Measurements from ENCODE around the gene MAP3K6.
A peak's percentile ranks its signal among the peaks of the same experiment; 100 is the strongest.

The MAP3K6 gene

DNA sequence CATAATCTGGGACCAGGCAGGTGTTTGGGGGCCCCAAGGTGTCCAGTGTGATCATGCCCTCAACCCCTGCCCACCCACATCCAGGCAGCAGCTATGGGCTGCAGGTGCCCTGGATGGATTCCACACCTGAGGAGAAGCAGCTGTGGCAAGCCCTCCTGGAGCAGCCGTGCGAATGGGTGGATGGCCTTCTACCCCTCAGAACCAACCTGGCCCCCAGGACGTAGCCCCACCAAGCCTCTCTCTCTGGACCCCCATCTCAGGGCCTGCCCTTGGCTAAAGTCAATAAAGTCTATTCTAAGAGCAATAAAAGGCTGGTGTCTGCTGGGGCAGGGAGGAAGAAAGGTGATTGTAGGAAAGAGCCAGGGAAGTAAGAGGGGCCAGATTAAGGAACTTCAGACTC lies 13.1 kb downstream of the MAP3K6 start:
- DNase-seq, result no peak

DNA sequence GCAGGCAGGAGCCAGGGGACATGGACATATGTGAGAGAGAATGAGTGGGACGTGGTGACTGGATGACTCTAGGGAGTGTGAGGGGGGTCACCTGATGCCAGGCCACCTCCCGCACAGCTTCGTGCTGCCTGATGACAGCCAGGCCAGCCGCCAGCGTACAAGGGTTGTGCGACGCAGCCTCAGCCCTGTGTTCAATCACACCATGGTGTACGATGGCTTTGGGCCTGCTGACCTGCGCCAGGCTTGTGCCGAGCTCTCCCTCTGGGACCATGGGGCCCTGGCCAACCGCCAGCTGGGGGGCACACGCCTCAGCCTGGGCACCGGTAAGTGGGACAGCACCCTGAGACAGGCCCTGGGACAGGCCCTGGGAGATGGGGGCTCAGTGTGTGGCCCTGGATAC lies 13.6 kb downstream of the MAP3K6 start:
- DNase-seq, result no peak

DNA sequence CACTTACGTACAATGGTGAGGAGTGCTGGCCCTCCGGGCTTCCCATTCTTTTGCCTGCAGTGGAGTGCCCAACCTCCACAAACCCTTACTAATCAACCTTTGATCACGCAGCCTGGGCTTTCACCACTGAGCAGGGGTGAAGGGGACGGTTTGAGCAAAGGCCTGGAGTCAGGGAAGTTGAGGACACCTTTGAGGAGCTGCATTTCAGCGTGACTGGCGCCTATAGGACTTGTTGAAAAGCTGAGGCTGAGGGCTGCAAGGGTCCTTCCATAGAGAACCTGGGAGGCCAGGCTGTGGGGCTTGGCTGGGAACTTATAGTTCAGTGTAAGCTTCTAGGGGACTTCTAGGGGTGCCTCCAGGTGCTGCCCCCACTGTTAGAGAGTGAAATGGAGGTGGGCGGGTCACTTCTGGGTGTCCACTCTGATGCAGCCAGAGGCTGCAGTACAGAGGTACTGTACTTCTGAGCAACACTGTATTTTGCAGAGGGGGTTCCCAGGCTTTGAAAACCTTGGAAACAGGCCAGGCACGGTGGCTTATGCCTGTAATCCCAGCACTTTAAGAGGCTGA lies 15.1 kb downstream of the MAP3K6 start:
- DNase-seq, result no peak

DNA sequence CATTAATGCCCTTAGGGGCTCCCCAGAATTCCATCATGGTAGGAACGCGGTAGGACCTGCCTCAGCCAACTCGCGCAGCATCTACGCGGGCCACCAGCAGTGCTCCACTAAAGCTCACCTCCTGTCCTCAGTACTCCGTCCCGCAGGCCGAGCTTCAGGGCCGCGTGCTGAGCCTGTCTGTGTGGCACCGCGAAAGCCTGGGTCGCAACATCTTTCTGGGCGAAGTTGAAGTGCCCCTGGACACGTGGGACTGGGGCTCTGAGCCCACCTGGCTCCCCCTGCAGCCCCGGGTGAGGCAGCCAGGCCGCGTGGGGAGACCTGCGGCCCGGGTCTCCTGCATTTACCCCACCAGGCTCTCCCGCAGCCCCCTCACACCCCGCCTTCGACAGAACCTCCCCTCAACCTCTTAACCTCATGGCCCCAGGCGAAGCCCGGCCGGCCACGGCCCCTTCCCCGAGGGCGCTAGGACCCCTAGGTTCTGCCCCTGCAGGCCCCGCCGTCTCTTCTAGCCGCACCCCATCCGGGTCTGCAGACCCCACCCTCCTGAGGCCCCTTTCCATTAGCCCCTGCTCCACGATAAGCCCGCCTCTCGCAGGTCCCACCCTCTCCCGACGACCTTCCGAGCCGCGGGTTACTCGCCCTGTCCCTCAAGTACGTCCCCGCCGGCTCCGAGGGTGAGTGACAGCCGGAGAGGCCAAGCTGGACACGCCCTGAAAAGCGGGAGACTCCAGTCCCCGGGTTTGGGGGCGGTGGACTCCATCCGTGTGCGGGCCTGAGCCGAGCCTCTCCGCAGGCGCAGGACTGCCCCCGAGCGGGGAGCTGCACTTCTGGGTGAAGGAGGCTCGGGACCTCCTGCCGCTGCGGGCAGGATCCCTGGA lies 15.9 kb downstream of the MAP3K6 start:
- no peak for DNase-seq

DNA sequence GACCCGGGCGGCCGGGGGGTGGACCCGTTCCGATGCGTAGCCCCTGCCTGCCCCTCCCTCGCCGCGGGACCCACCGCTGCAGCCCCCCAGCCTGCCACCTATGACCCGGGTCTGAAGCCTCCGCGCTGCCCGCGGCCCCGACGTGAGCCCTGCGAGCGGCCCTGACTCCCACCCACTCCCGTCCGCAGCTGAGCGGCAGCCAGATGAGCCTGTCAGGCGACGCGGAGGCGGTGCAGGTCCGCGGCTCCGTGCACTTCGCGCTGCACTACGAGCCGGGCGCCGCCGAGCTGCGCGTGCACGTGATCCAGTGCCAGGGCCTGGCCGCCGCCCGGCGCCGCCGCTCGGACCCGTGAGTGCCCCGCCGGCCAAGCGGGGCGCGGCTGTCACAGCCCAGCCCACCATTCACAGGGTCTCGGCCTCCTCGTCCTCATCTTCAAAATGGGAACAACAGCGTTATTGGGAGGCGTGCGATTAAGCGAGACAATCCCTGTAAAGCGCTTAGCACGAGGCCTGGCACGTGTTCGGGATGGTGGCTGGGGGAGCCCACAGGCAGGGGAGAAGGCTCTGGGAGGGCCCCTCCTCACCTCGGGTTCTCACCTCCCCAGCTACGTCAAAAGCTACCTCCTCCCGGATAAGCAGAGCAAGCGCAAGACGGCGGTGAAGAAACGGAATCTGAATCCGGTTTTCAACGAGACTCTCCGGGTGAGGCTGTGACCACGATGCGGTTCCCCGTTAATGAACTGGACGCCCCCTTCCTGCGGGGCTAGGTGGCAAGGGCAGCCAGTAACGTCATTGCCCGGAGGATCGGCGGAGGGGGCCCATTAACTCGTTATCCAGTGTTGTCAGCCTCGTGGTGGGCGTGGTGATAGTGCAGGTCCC lies 16.7 kb downstream of the MAP3K6 start:
- DNase-seq, result no peak

DNA sequence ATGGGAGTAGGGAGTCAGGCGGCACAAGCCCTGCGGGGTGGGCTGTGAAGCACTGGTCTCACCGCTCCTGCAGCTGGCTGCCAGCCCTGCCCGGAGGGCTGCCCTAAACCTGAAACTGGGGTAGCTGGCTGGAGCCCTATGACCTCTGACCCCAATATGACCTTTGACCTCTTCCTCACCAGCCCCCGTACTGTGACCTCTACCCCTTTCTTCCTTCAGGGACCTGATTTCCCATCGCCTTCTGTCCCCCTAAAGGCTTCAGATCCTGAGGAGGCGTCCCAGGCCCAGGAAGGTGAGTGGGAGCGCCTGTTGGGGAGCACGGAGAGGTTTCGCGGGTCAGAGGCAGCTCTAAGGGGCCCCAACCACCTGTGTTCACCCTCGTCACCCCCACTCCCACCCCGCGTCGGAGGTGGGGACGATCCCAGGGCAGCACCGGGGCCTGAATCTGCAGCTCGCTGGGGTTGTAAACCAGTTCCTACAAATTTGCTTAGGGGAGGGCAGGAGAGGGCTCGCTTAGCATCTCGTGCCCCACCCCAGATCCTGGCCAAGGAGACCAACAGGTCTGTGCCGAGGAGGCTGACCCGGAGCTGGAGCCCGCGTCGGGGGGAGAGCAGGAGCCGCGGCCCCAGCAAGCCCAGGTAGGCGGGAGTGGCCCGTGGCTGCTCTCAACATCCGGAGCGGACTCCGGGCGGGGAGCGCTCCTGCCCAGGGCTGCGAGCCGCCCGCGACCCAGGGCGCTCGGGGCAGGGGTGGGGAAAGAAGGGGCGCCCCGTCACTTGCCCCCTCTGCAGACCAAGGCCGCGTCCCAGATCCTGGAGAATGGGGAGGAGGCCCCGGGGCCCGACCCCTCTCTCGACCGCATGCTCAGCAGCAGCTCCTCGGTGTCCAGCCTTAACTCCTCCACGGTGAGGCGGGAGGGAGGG lies 17.6 kb downstream of the MAP3K6 start:
- no peak for DNase-seq

DNA sequence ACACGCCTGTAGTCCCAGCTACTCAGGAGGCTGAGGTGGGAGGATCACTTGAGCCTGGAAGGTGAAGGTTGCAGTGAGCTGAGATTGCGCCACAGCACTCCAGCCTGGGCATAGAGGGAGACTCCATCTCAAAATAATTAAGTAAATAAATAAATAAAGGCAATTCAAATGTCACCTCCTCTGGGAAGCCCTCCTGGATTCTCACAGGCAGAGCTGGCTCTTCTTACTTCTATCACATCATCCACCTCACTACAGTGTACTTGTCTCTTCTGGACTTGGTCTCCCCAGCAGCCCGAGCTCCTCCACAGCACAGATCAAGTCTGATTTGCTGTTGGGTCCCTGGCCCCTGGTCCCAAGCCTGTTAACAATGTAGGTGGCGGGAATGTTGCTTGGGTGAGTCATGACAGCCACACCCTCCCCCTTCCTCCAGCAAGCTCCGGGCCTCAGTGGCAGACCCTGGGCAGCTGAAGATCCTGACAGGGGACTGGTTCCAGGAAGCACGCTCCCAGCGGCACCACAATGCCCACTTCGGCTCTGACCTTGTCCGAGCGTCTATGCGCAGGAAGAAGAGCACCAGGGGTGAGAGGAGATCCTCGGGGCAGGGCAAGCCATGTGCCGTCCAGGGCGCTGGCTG lies 19.7 kb downstream of the MAP3K6 start:
- no peak for DNase-seq

DNA sequence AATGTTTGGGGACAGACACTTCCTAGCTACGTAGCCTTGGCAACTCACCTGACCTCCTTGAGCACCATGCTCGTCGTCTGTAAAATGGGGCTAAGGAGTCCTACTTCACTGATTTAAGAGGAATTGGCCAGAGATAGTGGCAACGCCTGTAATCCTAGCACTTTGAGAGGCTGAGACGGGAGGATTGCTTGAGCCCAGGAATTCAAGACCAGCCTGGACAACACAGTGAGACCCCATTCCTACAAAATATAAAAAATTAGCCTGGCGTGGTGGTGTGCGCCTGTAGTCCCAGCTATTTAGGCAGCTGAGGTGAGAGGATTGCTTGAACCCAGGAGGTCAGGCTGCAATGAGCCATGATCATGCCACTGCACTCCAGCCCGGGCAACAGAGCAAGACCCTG lies 20.4 kb downstream of the MAP3K6 start:
- DNase-seq, result no peak

DNA sequence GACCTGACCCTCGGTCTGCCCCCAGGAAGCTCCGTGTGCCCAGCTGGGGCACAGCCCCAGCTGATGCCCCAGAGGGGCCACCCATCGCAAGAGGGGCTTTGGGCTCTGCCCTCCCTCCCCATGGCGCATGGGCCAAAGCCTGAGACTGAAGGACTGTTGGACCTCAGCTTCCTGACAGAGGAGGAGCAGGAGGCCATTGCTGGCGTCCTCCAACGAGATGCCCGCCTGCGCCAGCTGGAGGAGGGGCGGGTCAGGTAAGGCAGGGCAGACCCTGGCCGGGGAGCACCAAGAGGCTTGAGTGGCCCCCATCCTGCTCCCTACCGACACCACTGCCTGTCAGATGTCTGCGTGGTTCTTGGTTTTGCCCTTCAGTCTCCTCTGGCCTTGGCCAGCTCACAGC lies 21.5 kb downstream of the MAP3K6 start:
- DNase-seq, result no peak

DNA sequence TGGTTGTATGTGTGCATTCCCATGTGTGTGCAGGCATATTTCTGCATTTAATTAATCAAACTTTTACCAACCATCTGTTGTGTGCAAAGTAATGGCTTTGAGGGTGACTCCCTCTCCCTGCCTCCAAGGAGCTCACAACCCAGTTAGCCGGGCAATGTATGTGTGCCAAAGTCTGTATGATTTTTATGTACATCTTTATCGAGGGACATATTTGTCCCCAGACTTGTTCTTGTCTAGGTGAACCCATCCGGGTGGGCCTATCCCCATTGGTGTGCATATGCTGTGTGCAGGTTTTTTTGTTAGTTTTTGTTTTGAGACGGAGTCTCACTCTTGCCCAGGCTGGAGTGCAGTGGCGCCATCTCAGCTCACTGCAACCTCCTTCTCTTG lies 23.1 kb downstream of the MAP3K6 start:
- no peak for DNase-seq

DNA sequence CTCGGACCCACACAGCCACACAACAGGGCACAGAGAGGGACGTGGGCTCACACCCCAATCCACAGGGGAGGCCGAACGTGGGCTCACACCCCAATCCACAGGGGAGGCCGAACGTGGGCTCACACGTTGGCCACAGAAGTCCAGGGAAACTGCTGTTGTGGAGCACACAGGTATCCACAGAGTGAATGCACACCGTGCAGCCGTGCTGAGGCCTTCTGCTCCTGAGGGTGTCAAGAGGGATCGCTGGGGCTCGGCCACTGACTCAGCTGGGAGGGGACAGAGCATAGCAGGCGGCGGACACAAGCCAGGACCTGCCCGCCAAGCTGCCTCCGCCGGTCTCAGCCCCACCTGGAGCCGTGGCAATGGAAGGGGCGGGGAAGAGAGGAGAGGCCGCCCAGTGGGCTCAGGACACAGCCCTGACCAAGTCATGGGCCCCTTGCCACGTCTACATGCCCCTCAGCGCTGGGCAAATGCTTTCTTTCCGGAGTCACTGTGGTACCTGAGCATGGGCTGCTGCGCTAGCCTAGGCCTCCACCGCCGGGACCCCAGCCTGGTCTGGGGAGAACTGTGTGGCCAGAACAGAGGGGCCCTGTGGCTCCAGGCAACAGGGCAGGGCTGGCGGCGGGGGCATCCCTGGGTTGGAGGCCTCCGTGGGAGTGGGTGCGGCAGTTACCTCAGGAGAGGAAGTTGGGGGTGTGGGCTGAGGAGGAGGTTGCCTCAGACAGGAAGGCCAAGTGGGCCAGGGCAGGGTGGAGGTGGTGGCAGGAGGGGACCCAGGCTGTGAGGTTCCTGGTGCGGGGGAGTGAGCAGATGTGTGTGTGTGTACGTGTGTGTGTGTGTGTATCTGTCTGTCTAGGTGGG lies 23.8 kb downstream of the MAP3K6 start:
- peak; percentile 83 to 89 for DNase-seq

DNA sequence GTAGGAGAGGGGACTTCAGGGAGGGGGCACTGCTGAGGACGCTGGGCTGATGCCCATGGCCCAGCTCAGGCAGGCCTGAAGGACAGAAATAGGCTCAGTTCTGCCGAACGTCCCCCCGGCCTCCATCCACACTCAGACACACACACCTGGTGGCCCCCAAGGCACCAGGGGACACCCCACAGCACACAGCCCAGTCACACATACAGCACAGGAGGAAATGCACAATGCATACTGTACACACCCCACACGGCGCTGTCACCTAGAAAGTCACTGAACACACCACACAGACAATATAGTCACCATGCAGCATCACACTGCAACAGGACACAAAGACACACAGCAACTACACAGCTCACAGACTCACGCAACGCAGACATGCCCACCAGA lies 24.4 kb downstream of the MAP3K6 start:
- peak; percentile 14 to 15 for DNase-seq

DNA sequence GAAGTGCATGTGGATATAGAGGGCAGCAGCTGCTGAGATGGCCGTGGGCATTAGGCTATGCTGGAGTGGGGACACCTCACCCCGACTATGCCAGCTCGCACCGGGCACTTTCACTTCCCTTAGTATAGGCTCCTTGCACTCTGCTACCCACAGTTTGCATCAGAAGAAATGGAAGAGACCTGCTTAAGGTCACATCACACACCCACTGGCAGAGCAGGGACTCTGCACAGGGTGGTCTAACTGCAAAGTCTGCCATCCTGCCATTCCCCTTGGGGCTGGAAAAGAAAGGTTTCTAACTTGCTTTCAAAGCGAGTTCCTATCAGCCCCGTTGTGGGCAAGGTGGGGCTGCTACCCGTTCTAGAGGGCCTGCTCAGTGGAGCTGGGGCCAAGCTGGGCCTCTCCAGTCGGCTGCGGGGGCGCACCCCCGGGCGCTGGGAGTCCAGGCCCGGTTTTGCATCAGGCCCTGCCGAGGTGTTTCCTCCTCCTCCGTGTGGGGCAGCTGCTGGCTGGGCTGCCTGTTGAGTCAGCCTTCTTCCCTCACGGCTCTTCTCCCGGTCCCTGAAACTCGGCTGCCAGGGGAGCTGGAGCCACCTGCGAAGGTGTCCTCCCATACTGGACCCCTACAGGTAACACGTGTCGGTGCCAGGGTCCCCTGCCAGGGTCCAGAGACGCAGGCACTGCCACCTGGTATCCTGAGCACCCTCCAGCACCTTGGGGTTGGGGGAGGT lies 25.1 kb downstream of the MAP3K6 start, which contains the start of gene SYTL1:
TSS of gene SYTL1 (plus strand) at position 498 of the 728 bp plus-strand sequence. CDS start 3,313 bp downstream, outside the sequence.
- DNase-seq, result peak; percentile 81

DNA sequence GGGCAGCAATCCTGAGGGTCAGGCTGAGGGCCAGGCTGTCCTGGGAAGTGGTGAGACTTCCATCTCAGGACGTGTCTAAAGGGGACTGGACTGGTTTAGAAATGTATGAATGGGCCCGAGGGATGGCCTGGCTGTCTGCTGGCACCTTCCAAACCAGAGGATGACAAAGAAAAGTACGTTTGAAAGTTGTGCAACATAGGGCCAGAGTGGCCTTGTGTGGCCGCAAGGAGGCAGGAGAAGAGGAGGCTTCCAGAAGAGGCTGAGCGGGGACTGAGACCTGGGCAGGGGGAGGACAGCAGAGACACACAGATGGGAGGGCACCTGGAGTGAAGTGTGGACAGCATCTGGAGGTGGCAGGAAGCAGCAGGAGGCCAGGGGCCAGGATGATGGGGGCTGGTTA lies 27.5 kb downstream of the MAP3K6 start:
- no peak for DNase-seq

DNA sequence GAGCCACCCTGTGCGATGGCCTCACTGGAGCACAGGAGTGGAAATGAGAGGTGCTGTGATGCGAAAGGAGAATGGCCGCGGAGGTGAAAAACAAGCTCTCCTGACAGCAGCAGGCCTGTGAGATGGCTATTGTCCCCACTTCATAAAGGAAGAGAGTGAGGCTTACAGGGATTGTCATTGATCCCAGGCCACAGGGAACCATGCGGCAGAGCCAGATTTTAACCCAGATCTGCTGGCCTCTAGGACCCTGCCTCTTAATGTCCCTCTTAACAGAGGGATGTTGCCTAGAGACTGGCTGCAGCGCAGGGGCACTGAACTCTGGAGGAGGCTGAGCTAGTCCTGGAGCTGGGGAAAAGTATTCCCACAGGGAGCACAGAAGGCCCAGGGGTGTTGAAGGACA lies 28.0 kb downstream of the MAP3K6 start:
- no peak for DNase-seq

DNA sequence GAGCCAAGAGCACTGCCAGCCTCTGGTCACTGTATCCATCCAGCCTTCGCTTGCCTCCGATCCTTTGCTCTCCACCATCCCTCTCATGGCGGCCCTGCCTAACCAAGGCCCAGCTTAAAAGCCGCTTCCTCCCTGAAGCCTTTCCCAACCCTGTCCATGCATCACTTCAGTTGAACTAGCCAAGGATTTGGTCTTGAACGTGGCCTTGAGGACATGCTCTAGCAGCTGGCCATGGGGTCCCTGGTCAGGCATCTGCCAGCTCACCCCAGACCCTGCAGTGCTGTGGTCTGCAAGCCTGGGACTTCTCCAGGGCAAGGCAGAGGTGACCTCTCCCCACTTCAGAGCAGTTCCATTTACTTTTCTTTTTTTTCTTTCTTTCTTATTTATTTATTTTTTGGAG lies 30.0 kb downstream of the MAP3K6 start:
- no peak for DNase-seq

DNA sequence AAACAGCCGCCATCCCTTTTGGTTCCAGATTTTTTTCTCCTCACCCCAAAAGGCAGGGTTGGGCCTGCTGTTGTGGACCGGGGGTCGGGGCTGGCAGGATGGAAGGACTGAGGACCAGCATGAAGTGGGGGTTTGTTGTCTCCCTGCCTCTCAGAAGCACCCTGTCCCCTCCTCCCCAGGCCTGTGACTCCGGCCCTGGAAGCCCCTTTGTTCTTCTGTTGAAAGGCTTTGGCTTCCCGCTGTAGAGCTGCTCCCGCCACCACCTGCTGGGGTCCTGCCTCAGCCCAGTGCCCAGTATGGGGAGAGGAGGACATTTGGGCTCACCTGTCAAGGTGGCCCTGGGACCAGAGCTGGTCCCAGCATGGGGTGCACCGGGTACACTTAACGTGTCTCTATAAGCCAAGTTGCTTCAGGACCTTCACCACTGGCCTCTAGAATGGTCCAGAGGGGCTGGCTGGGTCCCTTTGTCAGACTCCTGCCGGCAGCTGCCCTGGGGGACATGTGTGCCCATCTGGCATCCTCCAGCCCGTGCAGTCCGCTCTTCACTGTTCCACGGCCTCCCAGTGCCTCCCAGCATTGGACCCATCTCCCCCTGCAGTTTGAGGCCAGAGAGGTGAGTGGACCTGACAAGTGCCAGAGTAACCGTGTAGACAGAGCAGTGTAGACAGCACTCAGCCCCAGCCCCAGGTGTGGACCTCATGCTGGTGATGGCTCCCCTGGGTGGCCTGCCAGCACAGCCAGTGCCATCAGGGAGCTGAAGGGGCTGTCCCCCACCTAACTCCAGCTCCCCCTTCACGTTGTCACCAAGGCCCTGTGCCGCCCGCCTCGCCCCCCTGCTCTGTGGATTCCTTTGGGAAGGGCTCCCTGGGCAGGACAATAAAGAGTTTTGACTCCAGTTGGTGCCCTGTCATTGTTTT lies 31.0 kb downstream of the MAP3K6 start:
- no peak for DNase-seq

DNA sequence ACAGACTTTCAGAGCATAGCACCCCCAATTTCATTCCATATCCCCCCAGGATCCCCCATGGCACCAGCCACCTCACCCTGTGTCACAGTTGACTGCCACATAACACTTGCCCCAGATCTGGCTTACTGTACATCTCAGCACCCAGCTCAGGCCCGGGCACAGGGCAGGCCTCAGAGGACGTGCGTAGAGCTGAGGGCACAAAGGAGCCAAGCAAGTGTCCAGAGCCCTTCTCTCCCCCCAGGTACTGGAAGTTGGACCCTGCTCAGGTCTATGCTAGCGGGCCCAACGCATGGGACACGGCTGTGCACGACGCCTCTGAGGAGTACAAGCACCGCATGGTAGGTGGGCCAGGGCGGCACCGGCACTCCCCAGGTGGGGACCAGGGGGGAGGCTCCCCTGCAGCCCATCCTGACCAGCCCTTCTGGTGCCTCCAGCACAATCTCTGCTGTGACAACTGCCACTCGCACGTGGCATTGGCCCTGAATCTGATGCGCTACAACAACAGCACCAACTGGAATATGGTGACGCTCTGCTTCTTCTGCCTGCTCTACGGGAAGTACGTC lies 33.0 kb downstream of the MAP3K6 start:
- no peak for DNase-seq

Measured in Kasumi-1 (cell line).